HCT116 (cell line): Measurements from ENCODE around the gene TBC1D32. TPM values are rescaled to one million over a fixed set of nuclear protein-coding genes. Genes with fewer than 3 reads are reported as not detected.
A peak's percentile ranks its signal among the peaks of the same experiment; 100 is the strongest.

Experiments used
- ATAC-seq: fragments of 200-7000 bp; cut with Tn5 transposase; 2 replicates; pipeline ENCODE4 v1.9.1; 2020; ENCODE audit warnings: mild to moderate bottlenecking, moderate library complexity
- BruUV-seq: library from RNA; stranded (reverse); fragments of 400-500 nt; replicated peaks from 2 replicates; lab custom pipeline; 2021; lab: Mats Ljungman, UMichigan
- CTCF ChIA-PET: fragments of 300-600 bp; sonication (Branson Sonifier 250); formaldehyde crosslinking; loops from one replicate; lab custom pipeline; 2021; ENCODE audit warnings: antibody characterized with exemption; lab: Charles Lee
- POLR2A ChIA-PET: fragments of 300-600, 350-600 bp; sonication (Branson Sonifier 250); formaldehyde crosslinking; loops from one replicate; lab custom pipeline; 2021; ENCODE audit warnings: antibody characterized with exemption; lab: Charles Lee
- RAD21 ChIA-PET, 2 experiments: fragments of 300-600 bp; sonication (Branson Sonifier 250); formaldehyde crosslinking; loops; one replicate each; lab custom pipeline; 2023; ENCODE audit warnings: low total read pairs in 2 of 2; ENCODE audit not compliant: uncharacterized antibody in 2 of 2, unreplicated experiment in 2 of 2, low non-redundant PET in 1 of 2; lab: Charles Lee
- DNase-seq: peaks from one replicate; pipeline ENCODE4 v3.0.0-alpha.2; 2010; ENCODE audit warnings: low read depth, low spot score
- H2AFZ ChIP-seq: fragments of 200-600 bp; shearing (Covaris generic), sonication (generic); 2 replicates; pipeline ENCODE4 v1.6.1; 2017; ENCODE audit warnings: low read depth, mixed run types, mixed read lengths, antibody characterized with exemption, low read length; ENCODE audit not compliant: poor library complexity, severe bottlenecking
- H3K27ac ChIP-seq: 2 replicates; pipeline ENCODE4 v1.5.1; 2012; ENCODE audit warnings: low read depth, low read length
- H3K27me3 ChIP-seq: fragments of 200-600 bp; sonication (generic); 2 replicates; pipeline ENCODE4 v1.6.1; 2016; ENCODE audit warnings: mixed run types, low read length, mixed read lengths; ENCODE audit not compliant: insufficient read depth
- H3K36me3 ChIP-seq, 2 experiments: fragments of 200-500 bp in 1 of 2; fragments of 200-600 bp in 1 of 2; sonication (Bioruptor generic) in 1 of 2; sonication (generic) in 1 of 2; 2 replicates each; pipeline versions ENCODE4 v1.5.1 to v1.6.1; 2014 to 2016; ENCODE audit warnings: low read length in 2 of 2, inconsistent platforms in 1 of 2, mixed read lengths in 1 of 2, mixed run types in 1 of 2; ENCODE audit not compliant: insufficient read depth in 2 of 2, control insufficient read depth in 1 of 2
- H3K4me1 ChIP-seq, 2 experiments: fragments of 200-600 bp in 1 of 2; sonication (generic) in 1 of 2; 2 replicates each; pipeline versions ENCODE4 v1.5.1 to v1.6.1; 2012 to 2017; ENCODE audit warnings: low read length in 2 of 2, inconsistent platforms in 1 of 2, mild to moderate bottlenecking in 1 of 2, mixed read lengths in 1 of 2, mixed run types in 1 of 2, moderate library complexity in 1 of 2; ENCODE audit not compliant: insufficient read depth in 2 of 2, control insufficient read depth in 1 of 2
- H3K4me2 ChIP-seq: fragments of 200-600 bp; sonication (generic); 2 replicates; pipeline ENCODE4 v1.6.1; 2017; ENCODE audit warnings: mixed run types, low read length, mixed read lengths
- H3K4me3 ChIP-seq, 2 experiments: fragments of 200-600 bp in 1 of 2; sonication (generic) in 1 of 2; replicated peaks in 1 of 2; 2 replicates each; pipeline ENCODE4 v1.5.1; 2011 to 2016; ENCODE audit warnings: low read length in 2 of 2, control low read depth in 1 of 2, low read depth in 1 of 2, mild to moderate bottlenecking in 1 of 2, mixed read lengths in 1 of 2, mixed run types in 1 of 2
- H3K79me2 ChIP-seq: fragments of 200-600 bp; sonication (generic); 2 replicates; pipeline ENCODE4 v1.6.1; 2017; ENCODE audit warnings: mild to moderate bottlenecking, mixed run types, low read length, moderate library complexity, mixed read lengths; ENCODE audit not compliant: insufficient read depth
- H3K9ac ChIP-seq: fragments of 200-600 bp; sonication (generic); 2 replicates; pipeline ENCODE4 v1.6.1; 2016; ENCODE audit warnings: low read length, mixed read lengths
- H3K9me2 ChIP-seq: fragments of 200-600 bp; sonication (generic), shearing (Covaris generic); 2 replicates; pipeline ENCODE4 v1.6.1; 2017; ENCODE audit warnings: mixed run types, mild to moderate bottlenecking, moderate library complexity; ENCODE audit not compliant: insufficient read depth
- H3K9me3 ChIP-seq, 2 experiments: fragments of 200-500 bp in 1 of 2; fragments of 200-600 bp in 1 of 2; sonication (Bioruptor generic) in 1 of 2; sonication (generic) in 1 of 2; 2 replicates each; pipeline ENCODE4 v1.6.1; 2014 to 2017; ENCODE audit warnings: low read length in 2 of 2, mixed read lengths in 2 of 2, inconsistent platforms in 1 of 2, low read depth in 1 of 2, mild to moderate bottlenecking in 1 of 2, mixed run types in 1 of 2, moderate library complexity in 1 of 2; ENCODE audit not compliant: control insufficient read depth in 1 of 2, insufficient read depth in 1 of 2
- H4K20me1 ChIP-seq: fragments of 200-600 bp; sonication (generic), shearing (Covaris generic); 2 replicates; pipeline ENCODE4 v1.6.1; 2017; ENCODE audit warnings: mixed run types, mild to moderate bottlenecking, moderate library complexity; ENCODE audit not compliant: insufficient read depth
- ATF3 ChIP-seq: IDR thresholded peaks from 2 replicates; pipeline ENCODE4 v1.6.1; 2012
- CBX3 ChIP-seq: IDR thresholded peaks from 2 replicates; pipeline ENCODE4 v1.6.1; 2012; ENCODE audit warnings: low read depth
- CEBPB ChIP-seq: IDR thresholded peaks from 2 replicates; pipeline ENCODE4 v1.6.1; 2012; ENCODE audit warnings: low read depth
- EZH2 ChIP-seq: fragments of 200-600 bp; sonication (generic); IDR thresholded peaks from 2 replicates; pipeline ENCODE4 v1.6.1; 2017; ENCODE audit warnings: antibody characterized with exemption, mixed run types
- EZH2phosphoT487 ChIP-seq: fragments of 200-600 bp; IDR thresholded peaks from 2 replicates; pipeline ENCODE4 v1.6.1; 2018; ENCODE audit warnings: antibody characterized with exemption, borderline replicate concordance
- REST ChIP-seq: IDR thresholded peaks from 2 replicates; pipeline ENCODE4 v1.6.1; 2012; ENCODE audit warnings: low read depth
- SP1 ChIP-seq: IDR thresholded peaks from 2 replicates; pipeline ENCODE4 v1.6.1; 2012; ENCODE audit warnings: low read depth
- SRF ChIP-seq: IDR thresholded peaks from 2 replicates; pipeline ENCODE4 v1.6.1; 2012; ENCODE audit warnings: low read depth
- YY1 ChIP-seq: IDR thresholded peaks from 2 replicates; pipeline ENCODE4 v1.6.1; 2011; ENCODE audit warnings: low read length, low read depth, moderate library complexity, mild to moderate bottlenecking; ENCODE audit not compliant: insufficient replicate concordance; ENCODE audit errors: extremely low read depth
- ZFX ChIP-seq: fragments of 450-650 bp; IDR thresholded peaks from 2 replicates; pipeline ENCODE4 v1.6.1; 2017
- intact Hi-C: fragments of 100-400 bp; cut with micrococcal nuclease; formaldehyde crosslinking; loops from 2 replicates; pipeline ENCODE4 v1.10.0; 2022
- total RNA-seq: library from RNA; stranded (reverse); gene quantifications from one replicate; pipeline ENCODE4 v1.2.1, GENCODE V29; 2021; ENCODE audit not compliant: unreplicated experiment
- TF ChIP-seq, protein P1 (sequence below): IDR thresholded peaks from 2 replicates; pipeline ENCODE4 v1.6.1; 2012
- TF ChIP-seq, protein P2 (sequence below), 3 experiments: fragments of 200-600 bp in 1 of 3; sonication (generic) in 1 of 3; IDR thresholded peaks in 2 of 3; conservative IDR thresholded peaks in 1 of 3; 2 replicates each; pipeline ENCODE4 v1.5.1; 2012 to 2017; ENCODE audit warnings: low read depth in 2 of 3, low read length in 2 of 3, antibody characterized with exemption in 1 of 3, borderline replicate concordance in 1 of 3, control low read depth in 1 of 3, mild to moderate bottlenecking in 1 of 3, mixed read lengths in 1 of 3, mixed run types in 1 of 3, moderate library complexity in 1 of 3; ENCODE audit not compliant: insufficient read depth in 1 of 3
- TF ChIP-seq, protein P3 (sequence below): IDR thresholded peaks from 2 replicates; pipeline ENCODE4 v1.6.1; 2011; ENCODE audit warnings: mild to moderate bottlenecking, low read length, moderate library complexity; ENCODE audit not compliant: insufficient replicate concordance; ENCODE audit errors: extremely low read depth

TBC1D32 gene
- total RNA-seq, 1 experiment from 2014 or later: 13.8 TPM

DNA sequence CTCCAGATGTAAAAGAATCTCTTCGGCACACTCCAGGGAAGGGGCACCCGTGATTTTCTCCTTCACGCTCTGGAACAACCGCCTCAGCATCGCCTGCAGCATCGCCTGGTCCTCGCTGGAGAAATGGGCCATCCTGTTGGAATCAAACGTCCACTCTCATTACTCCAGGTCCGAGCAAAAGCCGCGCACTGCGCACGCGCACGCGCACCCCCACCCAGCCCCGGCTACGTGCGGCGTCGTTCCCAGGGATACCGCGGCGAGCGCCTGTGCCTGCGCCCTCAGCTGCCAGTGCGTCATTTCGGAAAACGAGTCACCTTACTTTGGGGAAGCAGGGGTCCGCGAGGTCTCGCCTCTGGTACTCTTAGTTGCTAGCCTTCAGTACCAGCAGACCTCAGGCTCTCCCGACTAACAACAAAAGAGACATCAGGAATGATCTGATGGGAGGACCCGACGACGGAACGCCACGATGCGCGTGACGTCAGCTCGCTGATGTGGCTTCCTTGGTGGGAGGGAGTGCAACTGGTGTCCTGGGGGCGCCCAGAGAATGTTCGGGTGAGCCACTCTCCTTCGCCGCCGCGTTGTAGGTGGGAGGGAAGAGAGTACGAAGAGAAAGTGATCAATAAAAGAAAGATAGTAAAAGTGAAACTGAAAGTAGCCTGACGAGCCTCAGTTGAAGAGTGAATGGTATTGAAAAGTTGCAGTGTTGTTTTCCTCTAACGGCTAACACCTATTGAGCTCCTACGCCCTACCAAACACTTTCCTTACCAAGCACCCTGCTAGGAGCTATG, at the start of gene TBC1D32 (continued):
- TF ChIP-seq REST: no peak
- TF ChIP-seq SP1: 0 out of 2 replicates have a peak, but pooled peaks have one; percentile 12
- TF ChIP-seq EZH2phosphoT487: no peak

DNA sequence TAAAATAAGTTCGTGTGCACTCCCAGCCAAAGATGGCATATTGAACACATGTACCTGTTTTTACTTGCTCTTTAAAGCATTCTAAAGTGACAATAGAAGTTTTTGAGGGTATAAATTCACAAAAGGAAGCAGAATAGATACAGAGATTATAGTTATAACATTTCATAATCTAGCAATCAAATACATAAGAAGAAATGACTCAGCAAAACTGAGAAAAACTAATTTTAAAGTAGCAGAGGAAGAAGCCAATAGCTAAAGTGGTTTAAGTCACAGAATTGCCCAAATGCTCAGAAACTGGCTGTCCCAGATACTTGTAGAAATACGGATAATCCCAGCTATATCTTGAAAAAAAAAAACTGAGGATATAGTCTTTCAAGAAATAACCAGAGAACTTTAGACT, 49.2 kb upstream of the TBC1D32 start:
- H3K27ac ChIP-seq: no peak overlapping the region
- ChIA-PET RAD21 (no interaction called here), POLR2A (no interaction called here), CTCF (no interaction called here)
- no peak for TF ChIP-seq CBX3
- TF ChIP-seq CEBPB: no peak
- TF ChIP-seq YY1: no peak
- TF ChIP-seq SRF: no peak
- TF ChIP-seq, protein P1, sequence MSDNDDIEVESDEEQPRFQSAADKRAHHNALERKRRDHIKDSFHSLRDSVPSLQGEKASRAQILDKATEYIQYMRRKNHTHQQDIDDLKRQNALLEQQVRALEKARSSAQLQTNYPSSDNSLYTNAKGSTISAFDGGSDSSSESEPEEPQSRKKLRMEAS: no peak
- no peak for TF ChIP-seq EZH2
- TF ChIP-seq, protein P2, sequence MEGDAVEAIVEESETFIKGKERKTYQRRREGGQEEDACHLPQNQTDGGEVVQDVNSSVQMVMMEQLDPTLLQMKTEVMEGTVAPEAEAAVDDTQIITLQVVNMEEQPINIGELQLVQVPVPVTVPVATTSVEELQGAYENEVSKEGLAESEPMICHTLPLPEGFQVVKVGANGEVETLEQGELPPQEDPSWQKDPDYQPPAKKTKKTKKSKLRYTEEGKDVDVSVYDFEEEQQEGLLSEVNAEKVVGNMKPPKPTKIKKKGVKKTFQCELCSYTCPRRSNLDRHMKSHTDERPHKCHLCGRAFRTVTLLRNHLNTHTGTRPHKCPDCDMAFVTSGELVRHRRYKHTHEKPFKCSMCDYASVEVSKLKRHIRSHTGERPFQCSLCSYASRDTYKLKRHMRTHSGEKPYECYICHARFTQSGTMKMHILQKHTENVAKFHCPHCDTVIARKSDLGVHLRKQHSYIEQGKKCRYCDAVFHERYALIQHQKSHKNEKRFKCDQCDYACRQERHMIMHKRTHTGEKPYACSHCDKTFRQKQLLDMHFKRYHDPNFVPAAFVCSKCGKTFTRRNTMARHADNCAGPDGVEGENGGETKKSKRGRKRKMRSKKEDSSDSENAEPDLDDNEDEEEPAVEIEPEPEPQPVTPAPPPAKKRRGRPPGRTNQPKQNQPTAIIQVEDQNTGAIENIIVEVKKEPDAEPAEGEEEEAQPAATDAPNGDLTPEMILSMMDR (IDR thresholded peaks at IDR 0.05 in 2 of 3, conservative IDR thresholded peaks at IDR 0.05 in 1 of 3; ENCODE audit: borderline replicate concordance in 1 of 3, insufficient read depth in 1 of 3, low read depth in 2 of 3, low read length in 2 of 3): no peak
- TF ChIP-seq, protein P3, sequence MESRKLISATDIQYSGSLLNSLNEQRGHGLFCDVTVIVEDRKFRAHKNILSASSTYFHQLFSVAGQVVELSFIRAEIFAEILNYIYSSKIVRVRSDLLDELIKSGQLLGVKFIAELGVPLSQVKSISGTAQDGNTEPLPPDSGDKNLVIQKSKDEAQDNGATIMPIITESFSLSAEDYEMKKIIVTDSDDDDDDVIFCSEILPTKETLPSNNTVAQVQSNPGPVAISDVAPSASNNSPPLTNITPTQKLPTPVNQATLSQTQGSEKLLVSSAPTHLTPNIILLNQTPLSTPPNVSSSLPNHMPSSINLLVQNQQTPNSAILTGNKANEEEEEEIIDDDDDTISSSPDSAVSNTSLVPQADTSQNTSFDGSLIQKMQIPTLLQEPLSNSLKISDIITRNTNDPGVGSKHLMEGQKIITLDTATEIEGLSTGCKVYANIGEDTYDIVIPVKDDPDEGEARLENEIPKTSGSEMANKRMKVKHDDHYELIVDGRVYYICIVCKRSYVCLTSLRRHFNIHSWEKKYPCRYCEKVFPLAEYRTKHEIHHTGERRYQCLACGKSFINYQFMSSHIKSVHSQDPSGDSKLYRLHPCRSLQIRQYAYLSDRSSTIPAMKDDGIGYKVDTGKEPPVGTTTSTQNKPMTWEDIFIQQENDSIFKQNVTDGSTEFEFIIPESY: no peak
- no peak for TF ChIP-seq ATF3
- no peak for TF ChIP-seq ZFX
- H3K4me2 ChIP-seq: no peak overlapping the region
- no TSS peak for BruUV-seq
- DNase-seq: no peak
- ATAC-seq: no peak
- H3K79me2 ChIP-seq: no peaks in the 10 kb centered on the region
- no peaks in the 10 kb centered on the region for H3K9me2 ChIP-seq
- no peak overlapping the region for H3K4me3 ChIP-seq
- H3K4me1 ChIP-seq: 0 out of 4 replicates have a peak, but pooled peaks cover 0 to 3% of the 10 kb centered on the region in 2 experiments
- no peaks in the 10 kb centered on the region for H4K20me1 ChIP-seq
- intact Hi-C loops: no loop called here
- no peaks in the 10 kb centered on the region for H3K36me3 ChIP-seq
- H3K27me3 ChIP-seq: no peaks in the 10 kb centered on the region
- no peak overlapping the region for H2AFZ ChIP-seq
- no peaks in the 10 kb centered on the region for H3K9me3 ChIP-seq
- no peak overlapping the region for H3K9ac ChIP-seq
